ENCODE data around the gene SLC9A9. TPM values are rescaled to one million over a fixed set of nuclear protein-coding genes. Genes with fewer than 3 reads are reported as not detected.

The SLC9A9 gene
- total RNA-seq, 3 donors from 2014 or later (not counting 1 experiment from before 2014, with no cell fraction given), result 24.0 to 29.1 (median 27.2) TPM

GRCh38 chr3:143654906-143655305 lies 193.4 kb downstream of the SLC9A9 start:
- no peaks in the 10 kb centered on the region for H3K9me3 Mint-ChIP-seq
- no peaks in the 10 kb centered on the region for H3K4me1 ChIP-seq (ENCODE audit: control insufficient read depth, insufficient read depth, low read length)
- no peak overlapping the region for H3K4me3 ChIP-seq (ENCODE audit: low read length)
- H3K4me3 Mint-ChIP-seq, result no peak overlapping the region
- TF ChIP-seq CTCF (IDR thresholded peaks at IDR 0.05), result no peak
- ATAC-seq (no peak), DNase-seq (no peak)
- H3K9me3 ChIP-seq (ENCODE audit: control insufficient read depth, insufficient read depth, low read length), result no peaks in the 10 kb centered on the region
- no peak overlapping the region for H3K27ac ChIP-seq (ENCODE audit: low read length)
- no peak overlapping the region for H3K27ac Mint-ChIP-seq
- H3K36me3 ChIP-seq (ENCODE audit: control insufficient read depth, insufficient read depth, low read length), result peaks cover 2% of the 10 kb centered on the region
- H3K27me3 ChIP-seq (ENCODE audit: control insufficient read depth, insufficient read depth, low read length), result no peaks in the 10 kb centered on the region
- 64% methylated on average over 3 of the region's 3 CpGs for WGBS (ENCODE audit: insufficient coverage)
- no peaks in the 10 kb centered on the region for H3K27me3 Mint-ChIP-seq (ENCODE audit: low read depth in 2 of 2)
- H3K4me1 Mint-ChIP-seq, result no peaks in the 10 kb centered on the region
- H3K36me3 Mint-ChIP-seq, result peaks cover 7% of the 10 kb centered on the region
- intact Hi-C loops (cut with micrococcal nuclease), result no loop called here

GRCh38 chr3:143653935-143654334 lies 194.3 kb downstream of the SLC9A9 start:
- DNase-seq (no peak), ATAC-seq (no peak)
- Histone ChIP-seq H3K27me3 (ENCODE audit: control insufficient read depth, insufficient read depth, low read length) (no peaks in the 10 kb centered on the region), H3K36me3 (ENCODE audit: control insufficient read depth, insufficient read depth, low read length) (peaks cover 2% of the 10 kb centered on the region), H3K4me3 (ENCODE audit: low read length) (no peak overlapping the region), H3K9me3 (ENCODE audit: control insufficient read depth, insufficient read depth, low read length) (no peaks in the 10 kb centered on the region), H3K27ac (ENCODE audit: low read length) (no peak overlapping the region), H3K4me1 (ENCODE audit: control insufficient read depth, insufficient read depth, low read length) (no peaks in the 10 kb centered on the region)
- no peaks in the 10 kb centered on the region for H3K9me3 Mint-ChIP-seq
- H3K4me3 Mint-ChIP-seq, result no peak overlapping the region
- intact Hi-C loops (cut with micrococcal nuclease), result no loop called here
- peaks cover 11% of the 10 kb centered on the region for H3K36me3 Mint-ChIP-seq
- 96% methylated on average over 1 of the region's 2 CpGs for WGBS (ENCODE audit: insufficient coverage)
- H3K4me1 Mint-ChIP-seq, result no peaks in the 10 kb centered on the region
- no peak for TF ChIP-seq CTCF (IDR thresholded peaks at IDR 0.05)
- no peaks in the 10 kb centered on the region for H3K27me3 Mint-ChIP-seq (ENCODE audit: low read depth in 2 of 2)
- no peak overlapping the region for H3K27ac Mint-ChIP-seq

- H3K36me3 Mint-ChIP-seq, result peaks cover 11% of the 10 kb centered on the region
- intact Hi-C loops (cut with micrococcal nuclease), result no loop called here
These were observed 194.8 kb downstream of the SLC9A9 start for GRCh38 chr3:143653493-143653892.

More at GRCh38 chr3:143653493-143653892, 194.8 kb downstream of the SLC9A9 start:
- no peaks in the 10 kb centered on the region for H3K27me3 ChIP-seq (ENCODE audit: control insufficient read depth, insufficient read depth, low read length)
- ATAC-seq, result no peak
- H3K4me3 ChIP-seq (ENCODE audit: low read length), result no peak overlapping the region
- H3K9me3 ChIP-seq (ENCODE audit: control insufficient read depth, insufficient read depth, low read length), result no peaks in the 10 kb centered on the region
- no peaks in the 10 kb centered on the region for H3K9me3 Mint-ChIP-seq
- no peak overlapping the region for H3K4me3 Mint-ChIP-seq
- H3K27me3 Mint-ChIP-seq (ENCODE audit: low read depth in 2 of 2), result no peaks in the 10 kb centered on the region
- peaks cover 2% of the 10 kb centered on the region for H3K36me3 ChIP-seq (ENCODE audit: control insufficient read depth, insufficient read depth, low read length)
- H3K27ac Mint-ChIP-seq, result no peak overlapping the region
- H3K4me1 Mint-ChIP-seq, result no peaks in the 10 kb centered on the region
- H3K27ac ChIP-seq (ENCODE audit: low read length), result no peak overlapping the region
- H3K4me1 ChIP-seq (ENCODE audit: control insufficient read depth, insufficient read depth, low read length), result no peaks in the 10 kb centered on the region
- 100% methylated on average over 2 of the region's 2 CpGs for WGBS (ENCODE audit: insufficient coverage)
- TF ChIP-seq CTCF (IDR thresholded peaks at IDR 0.05), result no peak
- DNase-seq, result no peak

Data from natural killer cell (primary cell).